AG10803 (cell line): ENCODE data around the gene TMEM255A.
"Not testable (repeated sequence)": the region's sequence is repeated elsewhere in the genome, so short reads cannot be mapped to it uniquely, and the experiment has no call there.

Experiments used
- DNase-seq: peaks from one replicate; pipeline ENCODE4 v3.0.0; 2010; ENCODE audit warnings: low read depth
- H3K4me3 ChIP-seq: 2 replicates; pipeline ENCODE4 v1.5.1; 2011; ENCODE audit warnings: mild to moderate bottlenecking, low read length, control low read depth
- CTCF ChIP-seq: conservative IDR thresholded peaks from 2 replicates; pipeline ENCODE4 v1.5.1; 2011; ENCODE audit warnings: mild to moderate bottlenecking, low read length, control low read depth, inconsistent platforms

The TMEM255A gene

GRCh38 chrX:120310861-120311726 lies at the start of gene TMEM255A:
Gene TMEM255A (minus strand): TSS chrX:120311461. CDS start chrX:120311309, 152 bp downstream.
- DNase-seq = no peak
- no peak for TF ChIP-seq CTCF
- peak within 1 kb of the TSS; percentile 36 for H3K4me3 ChIP-seq

GRCh38 chrX:120358737-120359456 lies 47.6 kb upstream of the TMEM255A start:
- no peak overlapping the region for H3K4me3 ChIP-seq
- peak; percentile 0 for DNase-seq
- no peak for TF ChIP-seq CTCF

GRCh38 chrX:120357186-120357585 lies 45.9 kb upstream of the TMEM255A start:
- H3K4me3 ChIP-seq = no peak overlapping the region
- no peak for TF ChIP-seq CTCF
- DNase-seq = no peak

GRCh38 chrX:120356084-120356483 lies 44.8 kb upstream of the TMEM255A start:
- no peak overlapping the region for H3K4me3 ChIP-seq
- DNase-seq = no peak
- TF ChIP-seq CTCF = no peak

- no peak for TF ChIP-seq CTCF
- DNase-seq = no peak
- H3K4me3 ChIP-seq = no peak overlapping the region
These were observed 39.3 kb upstream of the TMEM255A start for GRCh38 chrX:120350450-120351138.

GRCh38 chrX:120344566-120344965 lies 33.3 kb upstream of the TMEM255A start:
- not testable (repeated sequence) for DNase-seq

GRCh38 chrX:120336899-120337298 lies 25.6 kb upstream of the TMEM255A start:
- H3K4me3 ChIP-seq = no peak overlapping the region
- no peak for DNase-seq
- TF ChIP-seq CTCF = no peak

More at GRCh38 chrX:120344566-120344965, 33.3 kb upstream of the TMEM255A start:
- not testable (repeated sequence) for H3K4me3 ChIP-seq
